GM13976 (cell line): ENCODE measurements around the gene RBMX.

Experiments
- DNase-seq: peaks from one replicate; pipeline ENCODE4 v3.0.0; 2012; ENCODE audit warnings: low spot score
- CTCF ChIP-seq: IDR thresholded peaks from 2 replicates; pipeline ENCODE4 v1.5.1; 2012; ENCODE audit warnings: borderline replicate concordance, mild to moderate bottlenecking; ENCODE audit not compliant: insufficient read depth; ENCODE audit errors: extremely low read depth, missing control alignments, control extremely low read depth
- in situ Hi-C: fragments of 300-500 bp; cut with MboI; formaldehyde crosslinking; loops from one replicate; pipeline ENCODE4 v1.12.0; 2022; ENCODE audit warnings: low sequenced_read_pairs, mixed read lengths, inconsistent platforms; ENCODE audit not compliant: unreplicated experiment

Gene RBMX

DNA sequence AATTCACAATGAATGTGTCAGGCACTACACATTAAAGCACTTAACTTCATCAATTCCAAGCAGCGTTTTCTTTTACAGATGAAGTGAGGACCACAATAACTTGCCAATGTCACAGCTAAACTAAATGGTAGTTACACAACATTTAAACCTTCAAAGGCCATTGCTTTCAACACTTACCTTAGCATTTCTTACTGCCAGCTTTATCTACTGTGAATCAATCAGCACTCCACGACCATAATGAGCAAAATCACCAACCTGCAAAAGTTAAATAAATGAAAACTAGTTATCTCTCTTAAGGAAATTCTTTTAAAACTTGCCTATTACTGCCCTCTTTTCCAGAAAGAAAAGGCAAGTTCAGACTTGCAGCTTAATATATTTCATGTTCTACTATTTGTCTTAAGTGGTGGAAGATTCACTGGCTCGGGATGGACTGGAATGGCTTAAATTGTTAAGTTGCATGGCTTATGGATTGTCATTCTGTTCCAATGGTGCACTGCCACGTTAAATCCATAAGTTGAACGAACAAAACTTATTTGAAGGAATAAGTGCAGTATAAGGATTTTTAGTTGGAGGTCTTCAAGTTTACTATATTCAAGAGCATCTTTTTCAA is 8.3 kb downstream of the RBMX start:
- no peak for DNase-seq
- no peak for TF ChIP-seq CTCF
- in situ Hi-C loops, result no loop called here

DNA sequence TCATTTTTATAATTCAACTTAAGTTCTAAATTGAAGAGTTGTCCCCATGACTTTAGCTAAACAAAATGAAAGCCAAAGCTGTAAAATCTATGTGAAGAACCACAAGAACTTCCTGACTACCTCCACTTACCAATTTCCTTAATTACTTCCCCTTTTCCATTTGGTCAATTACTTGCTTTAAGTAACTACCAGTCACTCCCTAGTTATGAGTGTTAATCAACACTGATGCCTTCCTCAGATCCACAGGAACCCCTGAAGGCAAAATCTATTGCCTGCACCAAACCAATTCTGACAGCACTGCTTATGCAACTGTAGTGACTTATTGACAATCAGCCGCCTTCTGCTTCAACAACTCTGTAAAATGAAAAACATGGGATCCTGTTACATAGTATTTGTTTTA is 10.5 kb downstream of the RBMX start:
- no peak for DNase-seq
- no peak for TF ChIP-seq CTCF
- in situ Hi-C loops, result no loop called here

- TF ChIP-seq CTCF, result no peak
- DNase-seq, result no peak
- in situ Hi-C loops, result no loop called here
Measured at GRCh38 chrX:136868283-136869055, 12.1 kb downstream of the RBMX start.

- in situ Hi-C loops, result no loop called here
- no peak for TF ChIP-seq CTCF
- no peak for DNase-seq
Measured at GRCh38 chrX:136867518-136867917, 13.0 kb downstream of the RBMX start.

DNA sequence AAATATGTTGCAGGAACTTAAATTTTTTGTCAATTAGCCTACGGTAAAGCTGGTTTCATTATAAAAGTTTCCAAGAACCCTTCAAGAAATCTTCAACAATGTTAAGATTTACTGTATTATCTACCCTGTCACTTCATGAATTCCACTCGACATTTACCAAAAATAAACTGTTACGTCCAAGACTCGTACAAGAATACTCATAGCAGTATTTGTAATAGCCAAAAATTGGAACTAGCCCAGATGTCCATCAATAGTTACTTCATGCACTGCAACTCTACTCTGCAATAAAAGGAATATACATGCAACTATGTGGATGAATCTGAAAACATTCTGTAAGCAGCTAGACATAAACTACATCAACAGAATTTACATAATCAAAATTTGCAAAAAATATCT is 13.4 kb downstream of the RBMX start:
- DNase-seq, result no peak
- in situ Hi-C loops, result no loop called here
- TF ChIP-seq CTCF, result no peak

DNA sequence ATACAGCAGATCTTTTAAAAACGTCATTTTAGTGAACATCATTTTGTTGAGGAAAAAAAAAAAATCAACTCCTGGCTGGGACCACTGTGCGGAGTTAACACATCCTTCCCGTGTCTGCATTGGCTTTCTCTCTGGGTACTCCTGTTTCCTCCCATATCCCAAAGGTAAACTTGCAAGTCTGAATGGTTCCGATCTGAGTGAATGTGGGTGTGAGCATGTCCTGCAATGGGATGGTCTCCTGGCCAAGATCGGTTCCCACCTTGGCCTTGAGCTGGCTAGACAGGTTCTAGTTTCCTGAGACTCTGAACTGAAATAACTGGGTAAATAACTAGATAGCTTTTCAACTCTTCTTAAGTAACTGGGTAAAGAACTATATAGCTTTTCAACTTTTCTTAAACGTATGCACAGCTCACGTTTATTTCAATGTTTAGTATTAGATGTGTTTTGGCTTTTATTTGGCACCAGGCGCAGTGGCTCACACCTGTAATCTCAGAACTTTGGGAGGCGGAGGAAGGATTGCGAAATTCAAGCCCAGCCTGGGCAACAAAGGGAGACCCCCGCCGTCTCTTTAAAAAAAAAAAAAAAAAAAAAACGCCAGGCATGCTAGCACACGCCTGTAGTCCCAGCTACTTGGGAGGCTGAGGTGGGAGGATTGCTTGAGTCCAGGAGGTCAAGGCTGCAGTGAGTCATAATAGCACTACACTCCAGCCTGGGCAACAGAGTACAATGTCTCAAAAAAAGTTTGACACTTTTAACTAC is 14.0 kb downstream of the RBMX start:
- in situ Hi-C loops, result no loop called here
- TF ChIP-seq CTCF, result no peak
- no peak for DNase-seq
